ENCODE measurements around the gene WDR7. TPM values are rescaled to one million over a fixed set of nuclear protein-coding genes. Genes with fewer than 3 reads are reported as not detected.

WDR7 gene
- total RNA-seq, 2 donors from 2014 or later, result 22.3 to 24.0 TPM

DNA sequence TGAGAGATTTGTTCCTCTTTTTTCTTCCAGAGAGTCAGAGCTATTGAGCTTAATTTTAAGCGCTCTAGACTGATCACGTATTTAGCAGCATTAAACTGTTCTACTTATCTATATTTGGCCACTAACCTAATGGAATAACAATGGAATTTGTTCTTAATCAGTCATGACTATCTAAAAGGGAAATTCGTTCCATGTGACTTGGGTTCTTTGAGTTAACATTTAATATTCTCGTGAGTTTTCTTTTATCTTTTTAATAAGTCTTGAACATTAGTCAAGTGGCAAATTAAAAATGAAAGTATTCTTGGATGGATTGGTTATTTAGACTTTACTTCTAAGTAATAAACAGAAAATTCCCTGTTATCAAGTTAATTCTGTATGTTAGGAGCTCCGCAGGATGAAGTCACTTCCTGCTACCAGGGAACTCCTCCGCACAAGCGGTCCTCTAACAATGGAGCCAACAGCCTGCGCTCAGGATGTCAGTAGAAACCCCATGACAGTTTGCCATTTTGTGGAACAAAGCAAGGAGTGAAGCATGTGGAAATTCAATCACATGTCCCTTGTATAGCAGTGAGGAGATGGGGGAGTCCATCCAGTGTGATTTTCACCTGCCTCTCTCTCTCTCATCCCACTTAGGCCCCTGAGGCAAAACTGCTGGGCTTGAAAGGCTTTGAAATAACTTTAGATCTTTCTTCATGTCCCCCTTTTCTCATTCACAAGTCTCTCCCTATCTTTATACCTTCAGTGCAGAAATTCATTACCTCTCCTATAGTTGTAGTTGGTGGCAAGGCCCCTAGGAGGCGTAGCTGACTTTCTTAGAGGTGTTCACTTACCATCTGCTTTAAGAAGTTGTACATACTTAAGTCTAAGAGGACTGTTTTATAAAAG, 138.1 kb downstream of the WDR7 start:
- Histone ChIP-seq H3K4me3 (no peak overlapping the region), H3K27me3 (no peaks in the 10 kb centered on the region), H3K9me3 (no peaks in the 10 kb centered on the region), H3K27ac (peak overlapping the region; percentile 37 to 50), H3K4me1 (no peaks in the 10 kb centered on the region), H3K36me3 (no peaks in the 10 kb centered on the region)
- TF ChIP-seq, protein P1, sequence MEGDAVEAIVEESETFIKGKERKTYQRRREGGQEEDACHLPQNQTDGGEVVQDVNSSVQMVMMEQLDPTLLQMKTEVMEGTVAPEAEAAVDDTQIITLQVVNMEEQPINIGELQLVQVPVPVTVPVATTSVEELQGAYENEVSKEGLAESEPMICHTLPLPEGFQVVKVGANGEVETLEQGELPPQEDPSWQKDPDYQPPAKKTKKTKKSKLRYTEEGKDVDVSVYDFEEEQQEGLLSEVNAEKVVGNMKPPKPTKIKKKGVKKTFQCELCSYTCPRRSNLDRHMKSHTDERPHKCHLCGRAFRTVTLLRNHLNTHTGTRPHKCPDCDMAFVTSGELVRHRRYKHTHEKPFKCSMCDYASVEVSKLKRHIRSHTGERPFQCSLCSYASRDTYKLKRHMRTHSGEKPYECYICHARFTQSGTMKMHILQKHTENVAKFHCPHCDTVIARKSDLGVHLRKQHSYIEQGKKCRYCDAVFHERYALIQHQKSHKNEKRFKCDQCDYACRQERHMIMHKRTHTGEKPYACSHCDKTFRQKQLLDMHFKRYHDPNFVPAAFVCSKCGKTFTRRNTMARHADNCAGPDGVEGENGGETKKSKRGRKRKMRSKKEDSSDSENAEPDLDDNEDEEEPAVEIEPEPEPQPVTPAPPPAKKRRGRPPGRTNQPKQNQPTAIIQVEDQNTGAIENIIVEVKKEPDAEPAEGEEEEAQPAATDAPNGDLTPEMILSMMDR (IDR thresholded peaks at IDR 0.05), result no peak
- DNase-seq (ENCODE audit: low spot score), result peak; percentile 58

DNA sequence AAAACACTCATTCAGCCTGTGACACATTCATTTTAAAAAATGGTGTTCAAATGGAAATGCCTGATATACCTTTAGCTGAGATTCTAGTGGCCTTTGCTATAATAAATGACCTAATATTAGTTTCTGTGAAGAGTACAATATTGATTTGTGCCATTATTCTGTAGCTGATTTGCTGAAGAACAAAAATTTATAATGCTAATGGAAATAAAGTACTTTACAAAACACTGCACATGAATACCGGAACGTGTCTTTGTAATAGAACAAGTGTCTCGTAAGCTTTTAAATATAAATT, 138.7 kb downstream of the WDR7 start:
- no peaks in the 10 kb centered on the region for H3K27me3 ChIP-seq
- DNase-seq (ENCODE audit: low spot score), result no peak
- TF ChIP-seq, protein P1 (IDR thresholded peaks at IDR 0.05), result no peak
- H3K27ac ChIP-seq, result peak overlapping the region in 1 of 2 donors; percentile 50
- H3K9me3 ChIP-seq, result no peaks in the 10 kb centered on the region
- no peak overlapping the region for H3K4me3 ChIP-seq
- no peaks in the 10 kb centered on the region for H3K4me1 ChIP-seq
- H3K36me3 ChIP-seq, result no peaks in the 10 kb centered on the region

DNA sequence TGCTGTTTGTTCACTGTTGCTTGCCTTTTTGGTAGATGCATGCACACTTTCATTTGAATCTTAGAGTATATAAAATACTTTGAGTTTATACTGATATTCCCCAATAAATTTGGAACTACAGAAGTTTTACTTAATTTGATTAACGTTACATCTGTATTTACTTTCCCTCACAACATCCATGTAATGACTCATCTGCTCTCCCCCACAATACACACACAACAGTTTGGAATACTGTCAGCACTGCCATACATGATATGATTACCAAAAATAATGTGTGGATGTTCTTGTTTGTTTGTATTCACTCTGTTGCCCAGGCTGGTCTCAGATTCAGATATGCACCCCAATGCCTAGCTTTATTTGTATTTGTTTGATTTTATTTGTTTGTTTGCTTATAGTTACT, 144.2 kb downstream of the WDR7 start:
- Histone ChIP-seq H3K27ac (no peak overlapping the region), H3K36me3 (no peaks in the 10 kb centered on the region), H3K27me3 (no peaks in the 10 kb centered on the region), H3K9me3 (no peaks in the 10 kb centered on the region), H3K4me3 (no peak overlapping the region), H3K4me1 (no peaks in the 10 kb centered on the region)
- no peak for DNase-seq (ENCODE audit: low spot score)
- TF ChIP-seq, protein P1 (IDR thresholded peaks at IDR 0.05), result no peak

DNA sequence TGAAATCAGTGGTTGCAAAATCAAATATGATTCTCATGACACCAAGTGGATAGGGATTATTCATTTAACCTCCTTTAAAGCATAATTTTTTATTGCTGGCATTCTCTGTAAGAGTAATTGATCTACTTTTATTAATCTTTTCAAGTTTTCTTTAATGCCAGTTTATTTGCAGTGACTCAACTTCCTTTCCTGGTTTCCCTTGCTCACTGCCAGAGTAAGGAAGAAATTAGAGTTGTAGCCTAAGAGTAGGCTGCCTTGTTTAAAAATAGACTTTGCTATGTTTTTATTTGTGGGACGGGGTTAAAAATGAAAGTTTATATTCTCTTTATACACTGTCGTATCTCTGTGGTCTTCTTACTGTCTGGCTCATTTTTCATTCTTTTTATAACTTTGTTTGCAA, 148.6 kb downstream of the WDR7 start:
- H3K27me3 ChIP-seq, result no peaks in the 10 kb centered on the region
- no peak overlapping the region for H3K4me3 ChIP-seq
- no peaks in the 10 kb centered on the region for H3K4me1 ChIP-seq
- H3K36me3 ChIP-seq, result no peaks in the 10 kb centered on the region
- DNase-seq (ENCODE audit: low spot score), result no peak
- TF ChIP-seq, protein P1 (IDR thresholded peaks at IDR 0.05), result no peak
- H3K27ac ChIP-seq, result no peak overlapping the region
- H3K9me3 ChIP-seq, result no peaks in the 10 kb centered on the region

DNA sequence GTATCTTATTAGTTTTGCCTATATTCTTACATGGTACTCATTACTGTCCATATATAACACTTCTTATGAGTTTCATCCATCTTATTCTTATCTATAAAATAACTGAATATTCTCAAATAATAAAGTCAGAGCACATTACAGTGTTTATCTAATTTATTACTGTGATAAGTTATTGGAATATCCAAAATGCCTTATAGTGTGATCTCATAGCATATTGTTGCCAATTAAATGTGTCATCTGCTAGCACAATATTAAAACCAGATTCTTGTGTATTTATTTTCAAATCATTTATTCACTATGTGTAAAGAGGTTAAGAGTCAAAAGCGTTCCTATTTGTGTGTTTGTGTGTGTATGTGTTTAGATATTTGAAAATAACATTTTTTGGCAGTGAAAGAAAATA, 151.9 kb downstream of the WDR7 start:
- no peak overlapping the region for H3K4me3 ChIP-seq
- H3K4me1 ChIP-seq, result no peaks in the 10 kb centered on the region
- no peak for DNase-seq (ENCODE audit: low spot score)
- no peaks in the 10 kb centered on the region for H3K27me3 ChIP-seq
- TF ChIP-seq, protein P1 (IDR thresholded peaks at IDR 0.05), result no peak
- no peaks in the 10 kb centered on the region for H3K36me3 ChIP-seq
- H3K9me3 ChIP-seq, result no peaks in the 10 kb centered on the region
- H3K27ac ChIP-seq, result no peak overlapping the region

DNA sequence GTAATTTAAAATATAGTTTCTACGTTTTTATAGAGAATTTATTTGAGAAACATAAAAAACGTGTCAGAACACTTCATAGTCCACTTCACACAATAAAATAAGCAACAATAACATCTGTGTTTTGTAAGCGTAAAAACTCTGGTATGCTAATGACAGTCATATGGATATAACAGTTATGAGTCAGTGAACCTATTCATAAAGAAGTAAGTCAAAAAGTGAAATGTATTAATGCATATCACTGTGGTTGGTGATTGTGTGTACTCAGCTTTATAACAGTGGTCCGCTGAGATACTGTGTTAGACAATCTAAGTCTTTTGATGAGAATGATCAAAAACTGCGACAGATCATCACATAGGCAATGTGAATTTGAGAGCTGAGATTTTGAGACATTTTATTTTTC, 153.2 kb downstream of the WDR7 start:
- H3K4me3 ChIP-seq, result no peak overlapping the region
- TF ChIP-seq, protein P1 (IDR thresholded peaks at IDR 0.05), result no peak
- H3K4me1 ChIP-seq, result no peaks in the 10 kb centered on the region
- H3K27ac ChIP-seq, result no peak overlapping the region
- no peaks in the 10 kb centered on the region for H3K27me3 ChIP-seq
- no peak for DNase-seq (ENCODE audit: low spot score)
- H3K36me3 ChIP-seq, result no peaks in the 10 kb centered on the region
- H3K9me3 ChIP-seq, result no peaks in the 10 kb centered on the region

All from right atrium auricular region (tissue), 2 donors.